Skin epidermis (tissue), 12 donors: ENCODE data around the gene MOCS1.

Experiments used
- H3K27ac ChIP-seq, 21 experiments: fragments of 200-600 bp; sonication (generic) in 11 of 21; one replicate each; pipeline ENCODE4 v1.5.0; 2020; ENCODE audit warnings: mild to moderate bottlenecking in 3 of 21, inconsistent platforms in 2 of 21, moderate library complexity in 2 of 21
- H3K4me3 ChIP-seq, 7 experiments: fragments of 200-600 bp; sonication (generic) in 2 of 7; one replicate each; pipeline ENCODE4 v1.5.0; 2020; ENCODE audit warnings: inconsistent platforms in 2 of 7, mild to moderate bottlenecking in 2 of 7, moderate library complexity in 1 of 7

Gene MOCS1

GRCh38 chr6:39886871-39887270 lies 47.4 kb downstream of the MOCS1 start:
- Histone ChIP-seq H3K4me3 (no peak overlapping the region), H3K27ac (peak overlapping the region in 2 of 21 experiments; percentile 23 to 43)

- no peak overlapping the region for H3K4me3 ChIP-seq
- no peak overlapping the region for H3K27ac ChIP-seq
Observed at GRCh38 chr6:39885691-39886090, 48.6 kb downstream of the MOCS1 start.

GRCh38 chr6:39884696-39885095 lies 49.6 kb downstream of the MOCS1 start:
- H3K27ac ChIP-seq, result peak overlapping the region in 1 of 21 experiments; percentile 9

GRCh38 chr6:39882531-39882899 lies 51.7 kb downstream of the MOCS1 start:
- Histone ChIP-seq H3K27ac (peak overlapping the region in 5 of 21 experiments; percentile 23 to 66 (median 48)), H3K4me3 (no peak overlapping the region)

More at GRCh38 chr6:39884696-39885095, 49.6 kb downstream of the MOCS1 start:
- no peak overlapping the region for H3K4me3 ChIP-seq

- H3K27ac ChIP-seq, result peak overlapping the region in 7 of 21 experiments; percentile 7 to 66 (median 48)
- no peak overlapping the region for H3K4me3 ChIP-seq
Observed at GRCh38 chr6:39881851-39882530, 52.3 kb downstream of the MOCS1 start.

- Histone ChIP-seq H3K4me3 (no peak overlapping the region), H3K27ac (no peak overlapping the region)
Observed at GRCh38 chr6:39880594-39880993, 53.7 kb downstream of the MOCS1 start.

GRCh38 chr6:39879535-39879934 lies 54.7 kb downstream of the MOCS1 start:
- no peak overlapping the region for H3K4me3 ChIP-seq
- H3K27ac ChIP-seq, result no peak overlapping the region

GRCh38 chr6:39876826-39877225 lies 57.4 kb downstream of the MOCS1 start:
- H3K27ac ChIP-seq, result no peak overlapping the region
- no peak overlapping the region for H3K4me3 ChIP-seq

GRCh38 chr6:39876111-39876510 lies 58.2 kb downstream of the MOCS1 start:
- Histone ChIP-seq H3K4me3 (no peak overlapping the region), H3K27ac (no peak overlapping the region)

- Histone ChIP-seq H3K4me3 (no peak overlapping the region), H3K27ac (no peak overlapping the region)
Observed at GRCh38 chr6:39873439-39873838, 60.8 kb downstream of the MOCS1 start.

GRCh38 chr6:39870950-39871349 lies 63.3 kb downstream of the MOCS1 start:
- Histone ChIP-seq H3K4me3 (no peak overlapping the region), H3K27ac (no peak overlapping the region)

- no peak overlapping the region for H3K27ac ChIP-seq
Observed at GRCh38 chr6:39867592-39867991, 66.7 kb downstream of the MOCS1 start.

GRCh38 chr6:39865011-39865888 lies 69.0 kb downstream of the MOCS1 start:
- no peak overlapping the region for H3K27ac ChIP-seq

More at GRCh38 chr6:39867592-39867991, 66.7 kb downstream of the MOCS1 start:
- no peak overlapping the region for H3K4me3 ChIP-seq

GRCh38 chr6:39861663-39862062 lies 72.6 kb downstream of the MOCS1 start:
- Histone ChIP-seq H3K27ac (no peak overlapping the region), H3K4me3 (no peak overlapping the region)

More at GRCh38 chr6:39865011-39865888, 69.0 kb downstream of the MOCS1 start:
- no peak overlapping the region for H3K4me3 ChIP-seq

GRCh38 chr6:39859025-39859424 lies 75.2 kb downstream of the MOCS1 start:
- no peak overlapping the region for H3K4me3 ChIP-seq
- no peak overlapping the region for H3K27ac ChIP-seq

GRCh38 chr6:39855356-39855995 lies 78.8 kb downstream of the MOCS1 start:
- H3K4me3 ChIP-seq, result no peak overlapping the region

More at GRCh38 chr6:39855356-39855995, 78.8 kb downstream of the MOCS1 start:
- H3K27ac ChIP-seq, result peak overlapping the region in 6 of 21 experiments; percentile 15 to 69 (median 46)
